IMR-90 (cell line): ENCODE results near the gene TSKU.

Experiments
- BHLHE40 ChIP-seq: fragments of 150-350 bp; IDR thresholded peaks from 2 replicates; pipeline ENCODE4 v1.6.1; 2016; ENCODE audit warnings: mild to moderate bottlenecking, low read depth, low read length
- CEBPB ChIP-seq: IDR thresholded peaks from 2 replicates; pipeline ENCODE4 v1.6.1; 2012; ENCODE audit warnings: low read depth, low read length, improper control_type of control experiment
- CHD1 ChIP-seq: IDR thresholded peaks from 2 replicates; pipeline ENCODE4 v1.6.1; 2012; ENCODE audit warnings: low read depth, low read length, improper control_type of control experiment
- CTCF ChIP-seq: conservative IDR thresholded peaks from 2 replicates; pipeline ENCODE4 v1.5.1; 2012; ENCODE audit warnings: mild to moderate bottlenecking, low read depth, low read length, improper control_type of control experiment
- FOS ChIP-seq: fragments of 150-350 bp; IDR thresholded peaks from 2 replicates; pipeline ENCODE4 v1.6.1; 2016; ENCODE audit warnings: low read depth, low read length
- MAFK ChIP-seq: IDR thresholded peaks from 2 replicates; pipeline ENCODE4 v1.6.1; 2012; ENCODE audit warnings: low read depth, low read length, improper control_type of control experiment
- MXI1 ChIP-seq: IDR thresholded peaks from 2 replicates; pipeline ENCODE4 v1.6.1; 2012; ENCODE audit warnings: low read depth, mild to moderate bottlenecking, low read length, moderate library complexity, borderline replicate concordance
- NFE2L2 ChIP-seq: fragments of 150-350 bp; IDR thresholded peaks from 2 replicates; pipeline ENCODE4 v1.6.1; 2016; ENCODE audit warnings: low read depth, mild to moderate bottlenecking, low read length
- POLR2A ChIP-seq: IDR thresholded peaks from 2 replicates; pipeline ENCODE4 v1.6.1; 2012; ENCODE audit warnings: mild to moderate bottlenecking, low read depth, low read length
- RAD21 ChIP-seq: IDR thresholded peaks from 2 replicates; pipeline ENCODE4 v1.6.1; 2012; ENCODE audit warnings: low read length, improper control_type of control experiment
- RCOR1 ChIP-seq: IDR thresholded peaks from 2 replicates; pipeline ENCODE4 v1.6.1; 2012; ENCODE audit warnings: mild to moderate bottlenecking, low read length, improper control_type of control experiment; ENCODE audit not compliant: insufficient replicate concordance
- RFX5 ChIP-seq: IDR thresholded peaks from 2 replicates; pipeline ENCODE4 v1.8.0; 2012; ENCODE audit warnings: low read depth, mild to moderate bottlenecking, low read length, moderate library complexity
- SMC3 ChIP-seq: fragments of 150-350 bp; IDR thresholded peaks from 2 replicates; pipeline ENCODE4 v1.6.1; 2016; ENCODE audit warnings: low read depth, mild to moderate bottlenecking, antibody characterized with exemption, low read length, moderate library complexity

GRCh38 chr11:76845069-76845468, 61.9 kb downstream of the TSKU start:
- no peak for TF ChIP-seq CTCF
- no peak for TF ChIP-seq MXI1
- no peak for TF ChIP-seq POLR2A
- no peak for TF ChIP-seq RAD21
- no peak for TF ChIP-seq RFX5
- TF ChIP-seq RCOR1: no peak
- TF ChIP-seq SMC3: no peak
- no peak for TF ChIP-seq CEBPB
- TF ChIP-seq MAFK: no peak
- no peak for TF ChIP-seq BHLHE40
- no peak for TF ChIP-seq FOS
- TF ChIP-seq NFE2L2: no peak
- TF ChIP-seq CHD1: no peak
